ENCODE data around the gene KRI1. TPM values are rescaled to one million over a fixed set of nuclear protein-coding genes. Genes with fewer than 3 reads are reported as not detected.

Gene KRI1
- total RNA-seq, 1 donor from 2014 or later, result 64.8 TPM

DNA sequence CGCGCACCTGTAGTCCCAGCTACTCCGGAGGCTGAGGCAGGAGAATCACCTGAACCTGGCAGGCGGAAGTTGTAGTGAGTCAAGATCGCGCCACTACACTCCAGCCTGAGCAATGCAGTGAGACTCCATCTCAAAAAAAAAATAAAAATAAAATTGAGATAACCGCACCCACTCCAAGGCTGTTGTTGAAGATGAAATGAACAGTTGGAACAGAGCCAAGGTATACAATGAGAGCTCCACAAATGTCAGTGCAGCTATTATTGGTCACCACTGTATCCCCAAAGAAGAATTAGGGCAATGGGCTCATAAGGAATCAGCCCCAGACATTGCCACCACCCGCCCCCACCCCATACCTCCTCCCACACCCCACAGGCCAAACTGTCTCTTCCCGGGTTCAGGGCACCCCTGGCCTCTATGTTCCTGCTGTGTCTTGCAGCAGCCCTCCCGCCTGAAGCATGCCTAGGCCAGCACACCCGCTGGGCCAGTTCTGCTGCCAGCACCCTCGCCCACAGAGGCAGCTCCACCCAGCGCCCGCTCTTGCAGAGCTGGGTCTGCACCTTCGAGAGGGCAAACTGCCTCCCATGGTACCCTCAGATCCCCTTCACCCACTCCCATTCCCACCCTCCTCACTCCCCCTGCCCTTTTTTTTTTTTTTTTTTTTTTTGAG is 45.0 kb downstream of the KRI1 start:
- intact Hi-C loops (cut with micrococcal nuclease), result no loop called here

DNA sequence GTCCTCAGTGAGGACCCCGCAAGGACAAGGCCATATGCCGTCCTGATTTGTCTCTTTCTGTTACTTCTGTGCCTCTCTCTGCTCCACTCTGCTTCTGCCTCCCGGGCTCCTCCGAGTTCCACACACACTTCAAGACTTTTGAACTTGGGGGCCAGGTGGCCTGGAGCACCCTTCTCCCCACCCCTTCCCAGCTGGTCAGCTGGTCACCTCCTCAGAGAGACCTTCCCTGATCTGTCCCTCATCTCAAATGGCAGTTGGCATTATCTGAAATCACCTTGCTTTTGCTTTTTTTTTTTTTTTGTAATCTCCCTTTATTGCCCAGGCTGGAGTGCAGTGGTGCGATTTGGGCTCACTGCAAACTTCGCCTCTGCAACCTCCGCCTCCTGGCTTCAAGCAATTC is 46.4 kb downstream of the KRI1 start:
- intact Hi-C loops (cut with micrococcal nuclease), result no loop called here

GRCh38 chr19:10518444-10519361 is 47.1 kb downstream of the KRI1 start:
- intact Hi-C loops (cut with micrococcal nuclease), result no loop called here

DNA sequence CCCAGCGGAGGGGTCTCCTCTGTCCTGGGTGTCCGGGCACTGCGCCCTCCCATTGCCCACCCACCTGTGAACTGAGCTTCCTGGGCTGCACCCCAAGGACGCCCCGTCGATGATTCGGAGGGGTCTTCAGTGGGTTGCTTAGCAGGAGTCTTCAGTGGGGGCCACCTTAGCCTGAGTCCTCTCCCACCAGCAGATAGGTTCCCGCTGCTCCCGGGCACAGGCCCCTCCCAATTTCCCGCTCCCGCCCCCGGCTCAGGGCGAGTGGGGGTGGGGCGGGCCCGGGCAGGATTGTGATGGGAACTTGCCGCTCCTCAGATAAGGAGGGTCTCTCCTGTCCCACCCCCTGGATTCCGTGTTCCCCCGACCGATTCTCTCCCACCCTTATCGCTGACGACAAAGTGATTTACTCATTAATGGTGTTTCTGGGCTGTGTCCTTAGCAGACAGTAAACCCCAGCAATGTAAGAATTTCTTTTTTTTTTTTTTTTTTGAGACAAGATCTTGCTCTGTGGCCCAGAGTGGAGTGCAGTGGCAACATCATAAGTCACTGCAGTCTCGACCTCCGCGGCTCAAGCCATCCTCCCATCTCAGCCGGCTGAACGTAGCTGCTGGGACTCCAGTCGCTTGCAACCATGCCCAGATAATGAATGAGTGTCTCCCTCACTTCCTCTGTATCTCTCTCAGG is 47.9 kb downstream of the KRI1 start:
- intact Hi-C loops (cut with micrococcal nuclease), result no loop called here

- intact Hi-C loops (cut with micrococcal nuclease), result no loop called here
Measured at GRCh38 chr19:10517361-10517759, 48.5 kb downstream of the KRI1 start, which contains the start of gene S1PR5. S1PR5 (minus strand) TSS chr19:10517447; CDS start chr19:10515011, 2,436 bp downstream.

GRCh38 chr19:10516671-10517286 is 49.0 kb downstream of the KRI1 start:
- intact Hi-C loops (cut with micrococcal nuclease), result no loop called here

DNA sequence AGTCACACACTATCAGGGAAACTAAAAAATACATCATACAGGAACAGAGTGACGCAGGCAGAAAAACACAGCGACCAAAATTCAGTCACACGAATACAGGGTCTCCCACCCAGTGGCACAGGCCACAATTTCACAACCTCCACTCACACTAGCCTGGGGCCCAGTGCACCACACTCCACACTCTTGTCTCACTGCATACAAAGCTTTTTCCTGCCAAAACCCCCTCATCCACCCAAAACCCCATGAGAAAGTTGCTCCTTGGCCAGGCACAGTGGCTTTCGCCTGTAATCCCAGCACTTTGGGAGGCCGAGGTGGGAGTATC is 49.8 kb downstream of the KRI1 start:
- intact Hi-C loops (cut with micrococcal nuclease), result no loop called here

- intact Hi-C loops (cut with micrococcal nuclease), result no loop called here
Measured at GRCh38 chr19:10514211-10515145, 51.3 kb downstream of the KRI1 start.

GRCh38 chr19:10513223-10513622 is 52.6 kb downstream of the KRI1 start:
- intact Hi-C loops (cut with micrococcal nuclease), result loop anchor here (2.0 kb wide), 1 partner anchor 222 kb away; no protein-coding TSS in a partner anchor

GRCh38 chr19:10510301-10510802 is 55.5 kb downstream of the KRI1 start:
- intact Hi-C loops (cut with micrococcal nuclease), result no loop called here

DNA sequence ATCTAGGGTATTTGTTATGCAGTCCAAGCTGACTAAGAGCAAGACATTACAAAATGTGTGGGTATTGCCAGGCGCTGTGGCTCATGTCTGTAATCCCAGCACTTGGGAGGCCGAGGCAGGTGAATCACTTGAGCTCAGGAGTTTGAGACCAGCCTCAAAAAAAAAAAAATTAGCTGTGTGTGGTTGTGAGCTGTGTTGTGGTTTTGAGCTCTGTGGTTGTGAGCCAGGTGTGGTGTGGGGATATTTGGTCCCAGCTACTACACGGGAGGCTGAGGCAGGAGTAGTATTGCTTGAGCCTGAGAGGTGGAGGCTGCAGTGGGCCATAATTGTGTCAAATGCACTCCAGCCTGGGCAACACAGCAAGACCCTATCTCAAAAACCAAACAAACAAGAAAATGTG is 57.1 kb downstream of the KRI1 start:
- intact Hi-C loops (cut with micrococcal nuclease), result no loop called here

DNA sequence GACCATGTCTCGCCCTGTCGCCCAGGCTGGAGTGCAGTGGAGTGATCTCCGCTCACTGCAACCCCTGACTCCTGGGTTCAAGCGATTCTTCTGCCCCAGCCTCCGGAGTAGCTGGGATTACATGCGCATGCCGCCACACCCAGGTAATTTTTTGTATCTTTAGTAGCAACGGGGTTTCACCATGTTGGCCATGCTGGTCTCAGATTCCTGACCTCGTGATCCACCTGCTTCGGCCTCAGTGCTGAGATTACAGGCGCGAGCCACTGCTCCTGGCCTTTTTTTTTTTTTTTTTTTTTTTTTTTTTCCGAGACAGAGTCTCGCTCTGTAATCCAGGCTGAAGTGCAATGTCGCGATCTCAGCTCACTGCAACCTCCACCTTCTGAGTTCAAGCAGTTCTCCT is 57.8 kb downstream of the KRI1 start:
- intact Hi-C loops (cut with micrococcal nuclease), result no loop called here

- intact Hi-C loops (cut with micrococcal nuclease), result loop anchor here (1.0 to 2.0 kb wide), 5 partner anchors 38 to 194 kb away; partner anchors contain the start of genes ATG4D and CDC37
Measured at GRCh38 chr19:10505583-10506229, 60.1 kb downstream of the KRI1 start.

Other genes with a start within 250 kb of the KRI1 start
- 8.6 and 8.8 TPM in 2 replicates for gene FDX2, start 250.0 kb downstream of the KRI1 start, total RNA-seq
- gene RAVER1, start 232.5 kb downstream of the KRI1 start, total RNA-seq, result 69.1 and 76.7 TPM in 2 replicates
- 190 and 195 TPM in 2 replicates for gene ICAM3, start 226.4 kb downstream of the KRI1 start, total RNA-seq
- gene TYK2, start 185.4 kb downstream of the KRI1 start, total RNA-seq, result 321 and 336 TPM in 2 replicates
- gene CDC37, start 162.5 kb downstream of the KRI1 start, total RNA-seq, result 253 and 263 TPM in 2 replicates
- 59.3 and 61.9 TPM in 2 replicates for gene PDE4A, start 145.5 kb downstream of the KRI1 start, total RNA-seq
- gene KEAP1, start 62.7 kb downstream of the KRI1 start, total RNA-seq, result 91.4 and 97.7 TPM in 2 replicates
- not detected in 2 replicates for gene S1PR5, start 48.6 kb downstream of the KRI1 start, total RNA-seq
- gene ATG4D, start 22.1 kb downstream of the KRI1 start, total RNA-seq, result 46.4 and 47.2 TPM in 2 replicates
- 60.5 and 60.8 TPM in 2 replicates for gene CDKN2D, start 3.0 kb upstream of the KRI1 start, total RNA-seq
- not detected in 2 replicates for gene AP1M2, start 21.3 kb upstream of the KRI1 start, total RNA-seq
- gene SLC44A2, start 59.5 kb upstream of the KRI1 start, total RNA-seq, result 151 and 162 TPM in 2 replicates
- gene ILF3, start 88.3 kb upstream of the KRI1 start, total RNA-seq, result 387 and 396 TPM in 2 replicates
- 52.4 and 58.2 TPM in 2 replicates for gene QTRT1, start 135.4 kb upstream of the KRI1 start, total RNA-seq
- 374 and 410 TPM in 2 replicates for gene DNM2, start 152.1 kb upstream of the KRI1 start, total RNA-seq